Measurements from ENCODE around the gene CNKSR1. TPM values are rescaled to one million over a fixed set of nuclear protein-coding genes. Genes with fewer than 3 reads are reported as not detected.

CNKSR1 gene
- total RNA-seq, 2 experiments from 2014 or later: 2.3 to 3.6 TPM

GRCh38 chr1:26195805-26196204, 18.5 kb downstream of the CNKSR1 start:
- ChIA-PET POLR2A (no interaction called here), CTCF (interaction anchor here (0.8 kb wide), 1 partner anchor 13 kb away, joined by 4 read pairs; no protein-coding TSS in a partner anchor)
- no peak for TF ChIP-seq CTCF (IDR thresholded peaks at IDR 0.05)
- Mint-ChIP-seq H3K27ac (no peak overlapping the region), H3K4me3 (no peak overlapping the region), H3K4me1 (ENCODE audit: low read depth) (peaks cover 17% of the 10 kb centered on the region), H3K36me3 (ENCODE audit: low read depth) (no peaks in the 10 kb centered on the region), H3K9me3 (no peaks in the 10 kb centered on the region), H3K27me3 (no peaks in the 10 kb centered on the region)
- Histone ChIP-seq H3K9me3 (ENCODE audit: control insufficient read depth in 1 of 2, insufficient read depth in 1 of 2, low read length in 2 of 2) (no peaks in the 10 kb centered on the region), H3K27me3 (ENCODE audit: control insufficient read depth in 1 of 2, insufficient read depth in 2 of 2, low read length in 2 of 2) (no peaks in the 10 kb centered on the region), H3K36me3 (ENCODE audit: insufficient read depth, low read length) (no peaks in the 10 kb centered on the region), H3K4me1 (ENCODE audit: insufficient read depth, low read length) (peaks cover 17% of the 10 kb centered on the region), H3K4me3 (ENCODE audit: low read length) (no peak overlapping the region), H3K27ac (ENCODE audit: low read depth in 1 of 2, low read length in 2 of 2) (no peak overlapping the region)
- intact Hi-C loops (cut with DNase I, micrococcal nuclease): no loop called here
- DNase-seq: no peak
- no peak for ATAC-seq (ENCODE audit: poor library complexity)

- intact Hi-C loops (cut with DNase I, micrococcal nuclease): no loop called here
- no peaks in the 10 kb centered on the region for H3K9me3 ChIP-seq (ENCODE audit: control insufficient read depth in 1 of 2, insufficient read depth in 1 of 2, low read length in 2 of 2)
- H3K27ac Mint-ChIP-seq: no peak overlapping the region
Observed at GRCh38 chr1:26197301-26197700, 20.0 kb downstream of the CNKSR1 start.

GRCh38 chr1:26197813-26198212, 20.5 kb downstream of the CNKSR1 start:
- no peak for ATAC-seq (ENCODE audit: poor library complexity)
- Histone ChIP-seq H3K9me3 (ENCODE audit: control insufficient read depth in 1 of 2, insufficient read depth in 1 of 2, low read length in 2 of 2) (no peaks in the 10 kb centered on the region), H3K4me1 (ENCODE audit: insufficient read depth, low read length) (peaks cover 26% of the 10 kb centered on the region), H3K27ac (ENCODE audit: low read depth in 1 of 2, low read length in 2 of 2) (no peak overlapping the region), H3K36me3 (ENCODE audit: insufficient read depth, low read length) (no peaks in the 10 kb centered on the region), H3K4me3 (ENCODE audit: low read length) (no peak overlapping the region), H3K27me3 (ENCODE audit: control insufficient read depth in 1 of 2, insufficient read depth in 2 of 2, low read length in 2 of 2) (no peaks in the 10 kb centered on the region)
- Mint-ChIP-seq H3K9me3 (no peaks in the 10 kb centered on the region), H3K27ac (no peak overlapping the region), H3K36me3 (ENCODE audit: low read depth) (no peaks in the 10 kb centered on the region), H3K4me3 (no peak overlapping the region), H3K27me3 (no peaks in the 10 kb centered on the region), H3K4me1 (ENCODE audit: low read depth) (peaks cover 16% of the 10 kb centered on the region)
- POLR2A ChIA-PET: no interaction called here
- no peak for DNase-seq
- TF ChIP-seq CTCF (IDR thresholded peaks at IDR 0.05): no peak
- CTCF ChIA-PET: no interaction called here
- intact Hi-C loops (cut with DNase I, micrococcal nuclease): no loop called here

More at GRCh38 chr1:26197301-26197700, 20.0 kb downstream of the CNKSR1 start:
- ATAC-seq (ENCODE audit: poor library complexity) (no peak), DNase-seq (no peak)
- H3K9me3 Mint-ChIP-seq: no peaks in the 10 kb centered on the region
- POLR2A ChIA-PET: no interaction called here
- no peaks in the 10 kb centered on the region for H3K27me3 ChIP-seq (ENCODE audit: control insufficient read depth in 1 of 2, insufficient read depth in 2 of 2, low read length in 2 of 2)
- no peaks in the 10 kb centered on the region for H3K27me3 Mint-ChIP-seq
- no peak overlapping the region for H3K27ac ChIP-seq (ENCODE audit: low read depth in 1 of 2, low read length in 2 of 2)
- H3K36me3 ChIP-seq (ENCODE audit: insufficient read depth, low read length): no peaks in the 10 kb centered on the region
- H3K36me3 Mint-ChIP-seq (ENCODE audit: low read depth): no peaks in the 10 kb centered on the region
- CTCF ChIA-PET: no interaction called here
- H3K4me3 ChIP-seq (ENCODE audit: low read length): no peak overlapping the region
- H3K4me3 Mint-ChIP-seq: no peak overlapping the region
- TF ChIP-seq CTCF (IDR thresholded peaks at IDR 0.05): no peak
- peaks cover 11% of the 10 kb centered on the region for H3K4me1 Mint-ChIP-seq (ENCODE audit: low read depth)
- peaks cover 21% of the 10 kb centered on the region for H3K4me1 ChIP-seq (ENCODE audit: insufficient read depth, low read length)
